SKM-1 (cell line): ENCODE data around the gene LRRC28.

Source experiments
- DNase-seq: peaks from one replicate; lab custom pipeline; 2025; ENCODE audit not compliant: unreplicated experiment; lab: John Stamatoyannopoulos, UW

Gene LRRC28

DNA sequence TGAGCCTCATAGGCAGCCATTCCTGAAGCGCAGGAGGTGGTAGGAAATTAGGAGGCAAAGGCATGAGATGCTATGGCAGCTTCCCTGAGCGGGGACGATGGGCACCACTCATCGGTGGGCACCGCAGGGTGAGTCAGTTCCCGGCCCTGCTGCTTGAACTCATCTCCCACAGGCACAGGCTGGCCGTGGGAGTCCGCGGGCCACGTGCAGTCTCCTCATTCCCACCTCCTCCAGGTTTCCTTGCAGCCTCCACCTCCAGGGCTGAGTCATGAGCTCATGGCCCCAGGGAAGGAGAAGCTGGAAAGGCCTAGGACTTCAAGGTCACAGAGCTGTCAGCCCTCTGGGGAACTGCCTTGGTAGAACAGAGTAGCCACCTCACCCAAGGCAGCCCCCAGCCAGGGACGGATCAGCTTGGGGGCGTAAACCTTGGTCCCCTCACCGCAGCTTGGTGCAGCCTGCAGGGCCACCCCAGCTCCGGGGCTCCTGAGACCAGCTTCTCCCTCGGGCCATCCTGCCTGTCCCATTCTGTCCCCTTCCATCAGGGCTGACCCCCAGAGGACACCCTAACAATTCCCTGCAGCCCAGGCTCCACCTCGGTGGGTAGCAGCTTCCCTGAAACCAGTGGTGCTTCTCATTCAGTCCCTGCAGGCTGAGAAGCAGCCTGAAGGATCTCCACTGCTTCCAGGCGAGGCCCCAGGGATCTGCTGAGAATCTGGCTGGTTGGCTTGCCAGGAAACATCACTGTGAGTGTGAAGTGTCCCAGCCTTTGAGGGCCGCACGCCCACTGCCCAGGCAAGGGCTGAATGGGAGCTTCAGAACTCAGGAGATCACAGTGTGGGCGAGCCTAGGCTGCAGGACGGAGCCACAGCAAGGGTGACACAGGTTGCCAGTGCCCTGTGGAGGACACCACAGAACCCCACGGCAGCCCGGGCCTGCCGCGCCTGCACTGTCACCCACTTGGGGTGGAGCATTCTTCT lies 163.8 kb downstream of the LRRC28 start:
- no peak for DNase-seq

DNA sequence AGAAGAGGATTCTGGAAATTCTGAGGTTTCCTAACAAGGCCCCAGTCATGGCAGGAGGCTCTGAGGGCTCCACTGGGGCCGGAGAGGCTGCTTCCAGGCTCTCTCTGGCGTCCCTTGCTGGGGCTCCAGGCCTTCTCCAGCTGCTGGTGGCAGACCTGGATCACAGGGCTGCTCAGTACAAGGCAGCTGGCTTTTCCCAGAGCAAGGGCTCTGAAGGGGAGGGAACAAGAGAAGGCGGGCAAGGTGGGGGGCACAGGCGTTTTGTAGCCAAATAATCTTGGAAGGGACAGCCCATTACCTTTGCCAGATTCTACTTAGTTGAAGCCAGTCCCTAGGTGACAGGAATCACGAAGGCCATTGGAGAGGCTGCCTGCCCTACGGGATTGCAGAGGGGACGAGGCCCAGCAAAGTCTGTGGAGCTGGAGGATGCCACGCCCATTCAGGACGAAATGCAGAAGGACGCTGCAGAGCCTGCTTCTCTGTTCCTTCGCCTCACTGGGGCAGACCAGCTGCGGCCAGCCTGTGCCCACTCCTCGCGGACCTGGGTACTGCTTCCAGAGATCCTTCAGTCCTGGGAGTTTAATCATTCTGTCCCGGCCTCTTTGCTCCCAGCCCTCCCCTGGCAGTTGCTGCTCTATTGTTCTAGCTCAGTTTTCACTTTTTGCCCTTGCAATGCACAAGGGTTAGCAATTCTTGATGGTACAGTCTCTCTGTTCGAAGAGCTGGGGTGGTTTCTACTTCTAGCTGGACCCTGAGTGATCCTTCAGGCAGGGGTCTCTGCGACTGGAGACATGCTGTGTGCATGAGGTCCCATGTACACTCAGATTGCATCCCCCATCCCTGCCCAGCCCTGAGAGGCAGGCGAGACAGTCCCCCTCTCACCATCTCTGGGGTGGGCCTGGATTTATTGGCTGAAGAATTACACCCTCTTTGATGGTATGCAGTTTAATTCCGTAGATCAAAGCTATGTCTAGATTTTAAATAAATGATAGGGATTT lies 165.2 kb downstream of the LRRC28 start:
- no peak for DNase-seq

DNA sequence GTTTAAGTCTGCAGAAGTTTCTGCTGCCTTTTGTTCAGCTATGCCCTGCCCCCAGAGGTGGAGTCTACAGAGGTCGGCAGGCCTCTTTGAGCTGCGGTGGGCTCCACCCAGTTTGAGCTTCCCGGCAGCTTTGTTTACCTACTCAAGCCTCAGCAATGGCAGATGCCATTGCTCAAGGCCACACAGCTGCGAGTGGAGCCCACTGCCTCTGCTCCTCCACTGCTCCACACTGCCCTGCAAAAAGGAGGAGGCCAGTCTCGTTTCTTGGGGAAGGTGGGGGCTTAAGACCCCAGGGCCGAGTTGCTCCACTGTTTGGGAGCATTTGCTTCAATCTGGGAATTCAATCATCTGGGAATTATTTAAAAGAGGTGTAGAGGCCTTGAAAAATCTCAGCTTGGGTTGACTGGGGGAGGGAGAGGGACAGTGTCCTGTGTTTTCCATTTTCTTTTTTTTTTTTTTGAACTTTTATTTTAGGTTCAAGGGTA lies 169.9 kb downstream of the LRRC28 start:
- DNase-seq, result no peak

DNA sequence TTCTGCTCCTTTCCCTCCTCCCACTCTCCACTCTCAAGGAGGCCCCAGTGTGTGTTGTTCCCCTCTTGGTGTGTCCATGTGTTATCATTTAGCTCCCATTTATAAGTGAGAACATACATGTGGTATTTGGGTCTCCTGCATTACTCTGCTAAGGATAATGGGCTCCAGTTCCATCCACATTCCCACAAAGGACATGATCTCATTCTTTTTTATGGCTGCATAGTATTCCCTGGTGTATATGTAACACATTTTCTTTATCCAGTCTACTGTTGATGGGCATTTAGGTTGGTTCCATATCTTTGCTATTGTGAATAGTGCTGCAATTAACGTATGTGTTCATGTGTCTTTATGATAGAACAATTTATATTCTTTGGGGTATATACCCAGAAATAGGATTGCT lies 170.5 kb downstream of the LRRC28 start:
- DNase-seq, result no peak

DNA sequence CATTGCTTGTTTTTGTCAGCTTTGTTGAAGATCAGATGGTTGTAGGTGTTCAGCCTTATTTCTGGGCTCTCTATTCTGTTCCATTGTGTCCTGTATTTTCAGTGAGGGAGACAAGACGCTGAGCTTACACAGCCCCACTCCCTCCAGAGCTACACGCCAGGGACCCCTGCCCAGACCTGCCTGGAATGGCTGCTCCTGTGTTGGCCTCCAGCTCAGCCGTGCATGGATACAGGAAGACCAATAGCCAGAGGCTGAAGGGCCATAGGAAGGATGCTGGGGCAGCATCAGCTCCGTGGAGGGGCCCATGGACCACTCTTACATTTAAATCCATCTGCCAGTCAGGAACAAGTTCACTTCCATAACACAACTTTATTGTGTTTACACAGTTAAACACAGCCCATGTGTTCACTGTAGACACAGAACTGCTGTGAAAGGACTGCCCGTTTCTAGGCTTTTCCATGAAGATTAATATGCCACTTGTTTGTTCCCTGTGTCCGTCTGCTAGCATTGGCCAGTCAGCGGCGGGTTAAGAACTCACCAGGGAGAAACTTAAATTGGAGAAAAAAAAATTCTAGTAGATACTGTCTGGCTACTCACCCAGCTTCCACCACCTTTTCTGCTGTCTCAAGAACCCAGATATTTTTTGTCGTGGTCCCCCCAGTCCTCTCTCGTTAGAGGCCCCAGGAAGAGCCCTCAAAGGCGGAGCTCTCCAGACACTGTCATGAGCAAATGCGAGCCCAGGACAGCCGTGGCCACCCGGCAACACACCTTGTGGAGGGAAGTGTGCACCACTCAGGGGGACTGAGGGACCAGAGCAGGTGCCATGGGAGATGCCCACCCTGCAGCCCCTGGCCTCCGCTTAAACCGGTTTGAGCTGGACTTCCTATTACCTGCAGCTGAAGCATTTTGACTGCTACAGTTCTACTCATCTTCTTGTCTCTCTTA lies 172.2 kb downstream of the LRRC28 start:
- no peak for DNase-seq

DNA sequence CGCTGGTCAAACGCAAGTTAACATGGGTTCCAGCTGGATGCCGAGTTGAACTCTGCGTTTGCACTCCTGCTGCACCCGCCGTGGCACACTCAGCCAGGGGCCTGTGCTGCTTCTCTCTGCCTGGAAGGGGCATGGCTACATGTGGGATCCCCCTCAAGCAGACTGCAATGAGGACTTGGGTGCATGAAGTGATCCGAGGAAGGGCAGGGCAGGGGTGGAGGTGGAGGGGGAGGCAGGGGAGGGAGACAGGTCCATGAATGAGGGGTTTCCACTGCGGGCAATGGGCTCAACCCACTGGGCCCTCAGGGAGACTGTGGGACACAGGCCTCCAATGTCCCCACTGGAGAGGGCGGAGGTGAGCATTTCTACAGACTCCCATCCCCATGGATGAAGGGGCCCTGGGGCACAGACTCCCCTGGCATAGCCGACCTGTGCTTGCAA lies 172.9 kb downstream of the LRRC28 start:
- no peak for DNase-seq

DNA sequence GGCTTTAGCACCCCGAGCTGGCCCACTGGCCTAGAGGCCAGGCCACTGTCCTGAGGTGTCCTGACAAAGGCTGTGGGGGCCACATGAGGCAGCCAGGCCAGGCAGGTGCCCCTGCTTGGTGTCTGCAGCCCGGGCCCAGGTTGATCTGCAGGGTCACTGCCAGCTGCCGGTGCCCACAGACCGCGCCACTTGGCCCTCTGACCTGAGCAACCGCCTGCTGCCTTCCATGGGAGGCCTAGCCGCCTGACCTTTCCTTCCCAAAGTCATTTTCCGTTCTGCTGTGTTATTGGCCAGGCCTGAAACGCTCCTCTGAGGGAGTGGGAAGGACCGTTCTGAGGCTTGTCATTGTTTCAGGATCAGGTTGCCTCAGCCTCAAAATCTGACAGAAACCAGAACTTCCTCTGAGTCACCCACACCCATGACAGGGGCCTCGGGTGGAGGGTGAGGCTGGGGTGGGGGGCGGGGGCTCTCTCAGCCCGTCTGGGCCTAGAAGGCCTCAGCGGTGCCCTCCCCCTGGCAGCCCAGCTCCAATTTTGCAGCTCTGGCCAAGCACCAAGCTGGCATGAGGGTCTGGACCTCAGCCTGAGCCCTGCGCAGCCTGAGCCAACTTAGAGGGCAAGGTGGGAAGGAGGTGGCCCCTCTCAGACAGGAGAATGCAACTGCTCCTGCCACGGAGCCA lies 173.8 kb downstream of the LRRC28 start:
- DNase-seq, result no peak

DNA sequence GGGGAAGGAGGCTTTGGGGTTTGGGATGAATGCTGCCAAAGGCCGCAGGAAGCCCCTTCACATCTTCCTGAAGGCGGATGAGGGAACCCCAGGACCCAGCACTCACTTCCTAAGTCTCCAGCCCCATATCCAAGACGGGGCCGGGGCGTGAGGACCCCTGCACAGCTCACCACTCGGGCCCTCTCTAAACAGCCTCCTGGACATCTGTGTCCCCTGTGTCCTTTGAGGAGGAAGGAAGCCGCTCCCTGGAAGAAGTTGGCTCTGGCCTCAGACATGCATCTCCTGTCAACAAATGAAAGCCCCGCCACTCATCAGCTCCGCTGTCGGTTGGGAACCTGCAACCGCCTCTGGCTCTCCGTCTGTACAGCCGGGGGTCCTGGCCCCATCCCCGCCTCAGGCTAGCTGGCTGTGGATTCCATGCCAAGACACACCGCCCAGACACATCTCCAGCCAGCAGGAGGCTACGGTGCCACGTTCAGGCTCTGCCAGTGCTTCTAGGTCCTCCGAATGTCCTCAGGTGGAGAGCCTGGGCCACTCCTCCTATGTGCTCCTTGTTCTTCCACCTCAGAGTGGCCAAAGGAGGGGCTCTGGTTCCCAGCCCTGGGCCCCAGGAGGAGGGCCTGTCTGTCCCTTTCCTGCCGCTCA lies 174.5 kb downstream of the LRRC28 start:
- no peak for DNase-seq

DNA sequence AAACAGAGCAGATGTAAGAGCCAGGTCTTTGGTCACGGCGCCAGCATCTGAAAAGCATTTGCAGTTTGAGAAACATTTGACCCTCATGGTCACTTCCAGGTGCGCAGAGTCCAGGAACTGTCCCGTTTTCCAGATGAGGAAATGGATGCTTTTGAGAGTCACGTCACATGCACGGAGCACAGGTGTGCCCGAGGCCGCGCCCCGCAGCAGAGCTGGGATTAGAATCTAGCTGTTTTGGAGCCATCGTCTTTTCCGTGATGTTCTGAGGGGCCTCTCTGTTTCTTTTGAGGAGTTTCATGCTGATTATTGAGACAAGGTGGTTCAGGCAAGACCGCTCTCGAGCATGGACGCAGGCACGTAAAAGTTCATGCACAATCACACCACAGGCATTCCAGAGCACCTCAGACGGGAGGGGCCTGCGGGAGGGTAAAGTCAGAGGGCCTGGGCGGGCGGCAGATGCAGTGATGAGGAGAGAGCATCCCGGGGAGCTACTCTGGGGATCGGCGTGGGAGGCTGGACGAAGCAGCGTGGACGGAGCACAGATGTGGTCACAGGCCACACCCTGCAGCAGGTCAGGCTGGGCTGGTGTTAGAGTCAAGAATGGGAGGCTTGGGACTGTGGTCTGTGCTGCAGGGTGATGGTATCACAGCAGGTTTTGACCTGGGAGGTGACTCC lies 175.3 kb downstream of the LRRC28 start:
- no peak for DNase-seq

DNA sequence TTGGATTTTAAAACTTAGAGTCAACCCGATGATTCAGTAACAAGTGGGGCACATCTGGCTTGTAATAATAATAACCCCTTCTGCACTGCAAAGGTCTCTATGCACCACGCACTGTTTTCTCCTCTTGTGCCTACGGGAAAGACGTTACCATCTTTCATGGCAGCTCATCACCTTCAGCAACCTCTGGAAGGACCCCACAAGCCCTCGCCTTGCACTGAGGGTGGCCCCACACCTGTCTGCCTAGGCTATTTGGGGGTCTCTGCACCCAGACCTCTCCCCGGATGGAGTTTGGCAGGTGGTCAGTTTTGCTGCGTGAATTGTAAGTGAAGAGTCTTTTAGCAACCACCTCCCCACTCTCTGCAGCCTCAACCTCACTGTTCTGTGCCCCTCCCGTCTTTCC lies 175.9 kb downstream of the LRRC28 start:
- DNase-seq, result no peak

DNA sequence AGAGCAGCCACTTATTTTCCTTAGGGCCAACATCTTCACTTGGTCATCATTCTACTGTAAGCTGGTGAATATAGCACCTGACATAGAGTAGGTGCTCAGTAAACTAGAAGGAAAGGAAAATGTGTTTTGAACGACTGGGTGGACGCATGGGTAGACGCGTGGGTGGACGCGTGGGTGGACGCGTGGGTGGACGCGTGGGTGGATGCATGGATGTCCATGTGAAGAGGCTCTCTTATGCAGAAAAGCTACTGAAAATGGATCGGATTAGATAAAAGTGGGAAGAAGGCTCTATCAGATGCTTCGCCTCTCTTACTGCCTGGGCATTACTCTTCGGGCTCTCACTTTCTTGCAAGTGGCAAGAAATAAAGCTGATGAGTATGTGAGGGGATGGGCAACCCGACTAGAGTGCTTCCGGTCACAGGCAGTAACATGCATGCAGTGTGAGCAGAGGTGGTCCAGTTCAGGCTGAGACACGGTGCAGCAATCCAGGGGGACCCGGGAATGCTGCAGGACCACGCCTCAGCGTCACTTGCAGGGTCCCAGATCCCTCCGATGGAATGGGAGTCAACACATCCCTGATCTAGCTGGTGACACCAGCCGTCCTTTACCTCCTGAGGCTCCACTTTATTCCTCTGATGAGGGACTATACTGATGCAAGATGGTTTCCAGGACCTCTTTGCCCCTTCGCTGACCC lies 176.5 kb downstream of the LRRC28 start:
- DNase-seq, result no peak

DNA sequence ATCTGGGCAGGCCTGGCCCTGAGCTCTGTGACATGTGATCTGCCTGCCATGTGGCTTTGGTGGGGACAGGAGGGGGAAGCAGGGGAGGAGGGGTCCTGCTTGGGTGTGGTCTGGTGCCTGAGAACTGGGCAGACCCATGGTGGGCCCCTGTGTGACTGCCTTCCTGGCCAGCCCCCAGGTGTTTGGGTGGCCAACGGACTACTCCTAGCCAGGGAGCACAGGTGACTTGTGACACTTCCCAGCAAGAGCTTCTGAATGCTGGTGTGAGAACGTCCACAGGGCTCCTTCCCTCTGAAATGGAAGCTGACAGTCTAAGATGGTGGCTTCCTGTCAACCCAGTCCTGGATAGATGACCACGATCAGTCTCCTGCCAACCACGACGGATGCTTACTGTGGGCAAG lies 178.4 kb downstream of the LRRC28 start:
- no peak for DNase-seq

DNA sequence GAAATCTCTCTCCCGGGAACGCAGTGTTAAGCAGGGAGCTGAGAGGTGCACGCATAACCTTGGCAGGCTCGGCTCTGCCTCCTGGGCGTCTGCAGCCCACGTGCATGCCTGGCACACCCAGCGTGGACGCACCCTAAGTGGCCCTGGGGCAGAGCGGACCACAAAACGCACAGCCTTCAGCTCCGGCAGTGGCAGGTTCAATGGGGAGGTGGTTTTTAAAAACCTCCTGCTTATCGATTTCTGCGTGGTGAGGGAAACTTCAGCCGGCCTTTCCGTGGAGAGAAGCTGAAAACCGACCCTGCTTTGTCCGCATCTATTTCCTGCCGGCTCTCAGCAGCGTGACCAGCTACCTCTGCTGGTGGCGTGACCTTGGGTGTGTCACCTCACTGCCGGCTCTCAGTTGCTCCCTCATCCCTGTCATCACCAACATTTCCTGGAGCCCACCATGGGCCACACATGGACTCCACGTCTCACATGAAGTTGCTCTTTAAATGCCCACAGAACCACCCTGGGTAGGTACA lies 179.7 kb downstream of the LRRC28 start:
- DNase-seq, result no peak

DNA sequence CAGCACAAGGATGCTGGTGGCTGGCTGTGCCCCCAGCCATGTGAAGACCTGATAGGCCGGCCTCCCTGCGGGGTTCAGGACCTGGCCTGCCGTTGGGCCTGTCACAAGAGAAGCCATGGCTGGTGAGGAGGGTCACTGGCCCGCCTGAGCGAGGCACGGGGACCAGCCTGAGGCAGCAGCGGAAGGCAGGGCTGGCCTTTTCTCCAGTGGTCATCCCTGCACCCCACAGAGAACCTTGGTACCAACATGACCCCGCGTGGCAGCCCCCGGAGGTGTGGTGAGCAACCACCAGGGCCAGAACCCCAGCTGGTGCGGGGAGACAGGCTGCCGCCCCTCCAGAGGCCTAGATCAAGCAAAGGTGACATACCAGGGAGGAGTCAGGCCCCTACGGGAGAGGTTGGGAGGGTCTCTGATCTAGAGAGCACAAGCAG lies 180.4 kb downstream of the LRRC28 start:
- DNase-seq, result no peak

DNA sequence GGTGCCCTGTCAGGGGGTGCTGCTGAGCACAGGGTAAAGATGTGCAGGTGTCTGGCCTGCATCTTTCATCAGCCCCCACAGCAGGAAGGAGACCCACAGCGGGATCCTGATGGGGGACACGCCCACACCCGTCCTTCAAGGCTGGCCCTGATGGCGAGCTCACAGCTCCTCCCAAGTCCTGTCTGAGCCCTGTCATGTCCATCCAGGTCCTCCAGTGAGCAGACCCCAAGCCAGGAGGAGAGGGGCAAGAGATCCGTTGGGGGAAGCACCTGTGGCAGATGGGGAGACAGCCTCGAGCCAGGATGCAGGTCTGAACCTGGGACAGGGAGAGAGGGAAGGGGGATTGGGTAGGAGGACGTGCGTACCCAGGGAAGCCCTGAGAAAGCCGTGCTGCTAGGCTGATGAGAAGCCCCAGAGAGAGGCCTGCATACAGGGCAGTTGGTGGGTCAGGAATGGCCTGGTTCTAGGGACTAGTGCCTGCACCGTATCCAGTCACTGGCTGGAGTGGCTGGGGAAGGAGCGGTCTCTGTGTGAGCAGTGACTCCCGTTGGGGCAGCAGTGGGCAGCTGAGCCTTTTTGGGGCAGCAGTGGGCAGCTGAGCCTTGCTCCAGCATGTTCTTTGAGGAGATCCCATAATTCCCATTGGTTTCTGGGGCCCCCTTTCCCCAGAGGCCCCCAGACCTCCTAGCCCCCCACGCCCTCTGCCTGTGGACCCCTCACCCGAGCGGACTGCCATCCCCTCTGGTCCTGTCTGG lies 181.2 kb downstream of the LRRC28 start:
- no peak for DNase-seq

DNA sequence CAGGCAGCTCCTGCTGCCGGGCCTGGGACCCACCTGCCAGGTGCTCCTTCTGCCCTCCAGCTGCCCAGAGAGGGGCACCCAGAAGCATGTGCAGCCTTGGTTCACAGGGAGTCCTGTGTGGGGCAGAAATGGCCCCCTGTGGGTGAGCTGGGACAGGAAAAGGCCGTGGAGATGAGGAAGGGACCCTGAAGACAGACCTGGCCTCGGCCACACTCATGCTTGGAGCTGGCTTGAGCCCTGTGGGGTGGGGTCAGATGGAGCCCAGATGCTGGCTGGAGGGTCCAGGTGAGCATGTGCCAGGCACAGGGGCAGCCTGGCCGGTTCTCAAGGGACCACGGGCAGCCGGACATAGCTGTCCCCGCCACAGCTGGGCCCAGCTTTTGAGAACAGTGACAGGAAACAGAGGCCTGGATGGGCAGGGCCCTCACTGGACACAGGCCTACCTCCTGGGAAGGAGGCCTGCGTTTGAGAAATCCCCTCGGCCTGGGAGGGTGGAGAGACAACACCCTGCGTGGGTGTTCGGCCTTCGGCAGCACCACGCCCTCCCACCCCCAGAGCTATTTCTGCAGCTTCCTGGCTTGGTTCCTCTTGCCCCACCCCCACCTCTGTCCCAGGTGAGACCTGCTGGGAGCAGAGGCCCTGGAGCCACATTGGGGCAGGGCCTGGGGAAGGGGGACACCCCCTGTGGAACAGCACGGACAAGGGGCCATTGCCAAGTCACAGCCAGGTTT lies 181.9 kb downstream of the LRRC28 start:
- no peak for DNase-seq
